Measurements from ENCODE around the gene RGS14. TPM values are rescaled to one million over a fixed set of nuclear protein-coding genes. Genes with fewer than 3 reads are reported as not detected.

Gene RGS14
- total RNA-seq, 1 donor from 2014 or later: 16.2 TPM

- TF ChIP-seq, protein P1, sequence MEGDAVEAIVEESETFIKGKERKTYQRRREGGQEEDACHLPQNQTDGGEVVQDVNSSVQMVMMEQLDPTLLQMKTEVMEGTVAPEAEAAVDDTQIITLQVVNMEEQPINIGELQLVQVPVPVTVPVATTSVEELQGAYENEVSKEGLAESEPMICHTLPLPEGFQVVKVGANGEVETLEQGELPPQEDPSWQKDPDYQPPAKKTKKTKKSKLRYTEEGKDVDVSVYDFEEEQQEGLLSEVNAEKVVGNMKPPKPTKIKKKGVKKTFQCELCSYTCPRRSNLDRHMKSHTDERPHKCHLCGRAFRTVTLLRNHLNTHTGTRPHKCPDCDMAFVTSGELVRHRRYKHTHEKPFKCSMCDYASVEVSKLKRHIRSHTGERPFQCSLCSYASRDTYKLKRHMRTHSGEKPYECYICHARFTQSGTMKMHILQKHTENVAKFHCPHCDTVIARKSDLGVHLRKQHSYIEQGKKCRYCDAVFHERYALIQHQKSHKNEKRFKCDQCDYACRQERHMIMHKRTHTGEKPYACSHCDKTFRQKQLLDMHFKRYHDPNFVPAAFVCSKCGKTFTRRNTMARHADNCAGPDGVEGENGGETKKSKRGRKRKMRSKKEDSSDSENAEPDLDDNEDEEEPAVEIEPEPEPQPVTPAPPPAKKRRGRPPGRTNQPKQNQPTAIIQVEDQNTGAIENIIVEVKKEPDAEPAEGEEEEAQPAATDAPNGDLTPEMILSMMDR (IDR thresholded peaks at IDR 0.05): peak; percentile 99
- H3K4me1 ChIP-seq: peaks cover 18% of the 10 kb centered on the region
- no peak overlapping the region for H3K4me3 ChIP-seq
- H3K27me3 ChIP-seq (ENCODE audit: low read depth): peaks cover 4% of the 10 kb centered on the region
- ATAC-seq (peak; percentile 92), DNase-seq (peak; percentile 84)
- H3K36me3 ChIP-seq: no peaks in the 10 kb centered on the region
- H3K9me3 ChIP-seq: no peaks in the 10 kb centered on the region
- no peak overlapping the region for H3K27ac ChIP-seq
- intact Hi-C loops (cut with DNase I): no loop called here
These were observed 32.9 kb downstream of the RGS14 start for GRCh38 chr5:177390363-177391300.

- TF ChIP-seq, protein P1 (IDR thresholded peaks at IDR 0.05): no peak
- DNase-seq (no peak), ATAC-seq (no peak)
- intact Hi-C loops (cut with DNase I): no loop called here
- Histone ChIP-seq H3K36me3 (no peaks in the 10 kb centered on the region), H3K9me3 (no peaks in the 10 kb centered on the region), H3K4me1 (peaks cover 18% of the 10 kb centered on the region), H3K4me3 (no peak overlapping the region), H3K27ac (no peak overlapping the region), H3K27me3 (ENCODE audit: low read depth) (peaks cover 12% of the 10 kb centered on the region)
These were observed 35.0 kb downstream of the RGS14 start for GRCh38 chr5:177392765-177393164.

DNA sequence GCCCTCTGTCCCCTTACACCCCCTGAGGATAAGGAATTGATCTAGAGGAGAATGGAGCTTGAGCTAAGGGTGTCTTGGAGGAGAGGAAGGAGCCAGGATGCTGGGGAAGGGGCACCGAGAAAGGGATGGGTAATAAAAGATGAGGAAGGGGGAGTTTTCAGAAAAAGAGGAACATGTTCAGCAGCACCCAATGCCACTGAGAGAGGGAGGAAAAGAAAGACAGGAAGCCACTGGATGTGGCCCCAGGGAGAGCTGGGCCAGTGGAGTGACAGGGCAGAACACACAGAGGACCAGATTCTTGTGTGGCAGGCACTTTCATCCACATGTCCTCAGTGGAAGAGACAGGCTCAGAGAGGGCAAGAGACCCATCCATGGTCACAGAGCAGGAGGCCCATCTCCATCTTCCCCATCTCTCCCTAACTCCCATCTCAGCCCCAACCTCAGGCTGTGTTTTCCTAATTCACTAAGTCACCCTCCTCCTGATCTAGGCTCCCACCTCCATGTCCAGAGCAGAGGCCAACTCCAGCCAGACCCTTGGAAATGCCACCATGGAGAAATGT, 35.6 kb downstream of the RGS14 start:
- no peak overlapping the region for H3K4me3 ChIP-seq
- no peak for DNase-seq
- intact Hi-C loops (cut with DNase I): no loop called here
- peaks cover 18% of the 10 kb centered on the region for H3K4me1 ChIP-seq
- no peaks in the 10 kb centered on the region for H3K9me3 ChIP-seq
- H3K27me3 ChIP-seq (ENCODE audit: low read depth): peaks cover 17% of the 10 kb centered on the region
- no peak overlapping the region for H3K27ac ChIP-seq
- H3K36me3 ChIP-seq: no peaks in the 10 kb centered on the region
- ATAC-seq: no peak
- TF ChIP-seq, protein P1 (IDR thresholded peaks at IDR 0.05): no peak

- ATAC-seq (no peak), DNase-seq (no peak)
- H3K27me3 ChIP-seq (ENCODE audit: low read depth): peaks cover 23% of the 10 kb centered on the region
- TF ChIP-seq, protein P1 (IDR thresholded peaks at IDR 0.05): no peak
- no peaks in the 10 kb centered on the region for H3K36me3 ChIP-seq
- H3K9me3 ChIP-seq: no peaks in the 10 kb centered on the region
- no peak overlapping the region for H3K27ac ChIP-seq
- intact Hi-C loops (cut with DNase I): no loop called here
- H3K4me1 ChIP-seq: peaks cover 11% of the 10 kb centered on the region
- no peak overlapping the region for H3K4me3 ChIP-seq
These were observed 36.3 kb downstream of the RGS14 start for GRCh38 chr5:177393990-177394389.

- no peaks in the 10 kb centered on the region for H3K9me3 ChIP-seq
- no peak overlapping the region for H3K27ac ChIP-seq
- H3K4me3 ChIP-seq: no peak overlapping the region
- DNase-seq (no peak), ATAC-seq (no peak)
- H3K4me1 ChIP-seq: peaks cover 6% of the 10 kb centered on the region
- peaks cover 43% of the 10 kb centered on the region for H3K27me3 ChIP-seq (ENCODE audit: low read depth)
- TF ChIP-seq, protein P1 (IDR thresholded peaks at IDR 0.05): no peak
- intact Hi-C loops (cut with DNase I): no loop called here
- H3K36me3 ChIP-seq: no peaks in the 10 kb centered on the region
These were observed 38.4 kb downstream of the RGS14 start for GRCh38 chr5:177396078-177396477.

All from lower lobe of right lung (tissue), 2 donors.